HEK293T (cell line): ENCODE data around the gene XBP1.

ENCODE experiments used
- CTCF ChIA-PET: fragments of 350-600 bp; formaldehyde crosslinking; extraction: SDS; loops from one replicate; lab custom pipeline; 2021; ENCODE audit warnings: antibody characterized with exemption, inconsistent platforms; lab: Yijun Ruan, JAX
- POLR2A ChIA-PET: fragments of 350-600 bp; formaldehyde crosslinking; extraction: SDS; loops from one replicate; lab custom pipeline; 2020; ENCODE audit warnings: antibody characterized with exemption, inconsistent platforms; lab: Yijun Ruan, JAX
- DNase-seq: peaks from one replicate; pipeline ENCODE4 v3.0.0; 2012; ENCODE audit warnings: mixed read lengths; ENCODE audit errors: extremely low spot score
- ARNT ChIP-seq: fragments of 450-650 bp; IDR thresholded peaks from 2 replicates; pipeline ENCODE4 v1.6.1; 2017; ENCODE audit warnings: mild to moderate bottlenecking
- BHLHE40 ChIP-seq: fragments of 450-650 bp; IDR thresholded peaks from 2 replicates; pipeline ENCODE4 v1.6.1; 2016; ENCODE audit warnings: mild to moderate bottlenecking, moderate library complexity, borderline replicate concordance
- CTBP1 ChIP-seq: fragments of 450-650 bp; IDR thresholded peaks from 2 replicates; pipeline ENCODE4 v1.6.1; 2016; ENCODE audit warnings: borderline replicate concordance
- ELF4 ChIP-seq: fragments of 450-650 bp; IDR thresholded peaks from 2 replicates; pipeline ENCODE4 v1.6.1; 2017; ENCODE audit warnings: antibody characterized with exemption
- FOXA1 ChIP-seq: fragments of 450-650 bp; IDR thresholded peaks from 2 replicates; pipeline ENCODE4 v1.6.1; 2016; ENCODE audit warnings: mild to moderate bottlenecking
- FOXK2 ChIP-seq: fragments of 450-650 bp; IDR thresholded peaks from 2 replicates; pipeline ENCODE4 v1.6.1; 2016; ENCODE audit warnings: mild to moderate bottlenecking
- FOXM1 ChIP-seq: fragments of 450-650 bp; IDR thresholded peaks from 2 replicates; pipeline ENCODE4 v1.6.1; 2017; ENCODE audit warnings: mild to moderate bottlenecking, borderline replicate concordance
- HDGF ChIP-seq: fragments of 450-650 bp; IDR thresholded peaks from 2 replicates; pipeline ENCODE4 v1.6.1; 2017; ENCODE audit warnings: antibody characterized with exemption, borderline replicate concordance
- L3MBTL2 ChIP-seq: fragments of 450-650 bp; conservative IDR thresholded peaks from 2 replicates; pipeline ENCODE4 v1.6.1; 2016; ENCODE audit warnings: mild to moderate bottlenecking
- LEF1 ChIP-seq: fragments of 450-650 bp; IDR thresholded peaks from 2 replicates; pipeline ENCODE4 v1.6.1; 2017; ENCODE audit warnings: mild to moderate bottlenecking, borderline replicate concordance
- NFRKB ChIP-seq: fragments of 450-650 bp; IDR thresholded peaks from 2 replicates; pipeline ENCODE4 v1.6.1; 2016; ENCODE audit warnings: mild to moderate bottlenecking, moderate library complexity
- SP1 ChIP-seq: fragments of 450-650 bp; IDR thresholded peaks from 2 replicates; pipeline ENCODE4 v1.6.1; 2017
- SUZ12 ChIP-seq: fragments of 450-650 bp; IDR thresholded peaks from 2 replicates; pipeline ENCODE4 v1.6.1; 2016; ENCODE audit warnings: mild to moderate bottlenecking
- TARDBP ChIP-seq: fragments of 450-650 bp; IDR thresholded peaks from 2 replicates; pipeline ENCODE4 v1.6.1; 2016
- ZNF384 ChIP-seq: fragments of 450-650 bp; IDR thresholded peaks from 2 replicates; pipeline ENCODE4 v1.6.1; 2016
- TF ChIP-seq, protein P1 (sequence below): fragments of 450-650 bp; IDR thresholded peaks from 2 replicates; pipeline ENCODE4 v1.6.1; 2016

The XBP1 gene

DNA sequence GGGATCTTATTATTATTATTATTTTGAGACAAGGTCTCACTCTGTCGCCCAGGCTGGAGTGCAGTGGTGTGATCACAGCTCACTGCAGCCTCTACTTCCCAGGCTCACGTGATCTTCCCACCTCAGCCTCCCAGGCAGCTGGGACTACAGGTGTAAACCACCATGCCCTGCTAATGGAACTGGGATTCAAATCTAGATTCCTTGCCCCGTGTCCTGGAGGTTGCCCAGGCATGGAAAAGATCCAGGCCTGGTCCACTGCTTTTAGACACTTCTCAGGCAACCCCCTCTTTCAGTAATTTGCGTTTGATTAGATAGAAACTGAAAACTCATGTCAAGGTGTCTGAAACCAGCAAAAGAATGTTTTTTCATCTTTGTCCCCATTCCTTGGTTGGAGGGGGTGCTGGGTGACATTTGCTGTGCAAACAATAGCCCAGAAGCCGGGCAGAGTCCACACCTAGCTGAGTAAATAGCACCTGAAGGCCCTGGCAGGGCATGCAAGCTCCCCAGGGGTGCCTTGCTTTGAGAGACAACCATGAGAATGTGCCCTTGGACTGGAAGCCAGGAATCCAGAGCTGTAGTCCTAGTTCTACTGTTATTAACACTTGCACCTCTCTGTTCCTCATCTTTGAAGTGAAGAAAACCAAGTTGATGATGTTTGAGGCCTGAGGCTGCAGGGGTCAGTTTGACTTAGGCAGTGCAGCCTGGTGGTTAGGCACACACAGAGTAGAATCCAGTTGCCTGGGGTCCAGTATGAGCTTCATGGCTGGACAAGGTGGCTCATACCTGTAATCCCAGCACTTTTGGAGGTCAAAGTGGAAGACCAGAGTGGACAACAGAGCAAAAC is 19.1 kb upstream of the XBP1 start:
- ChIA-PET POLR2A (interaction anchor here (0.6 to 5.6 kb wide), 3 partner anchors 13 to 765 kb away, joined by 3 to 23 read pairs (median 3); partner anchors contain the start of gene XBP1), CTCF (interaction anchor here (0.6 to 0.9 kb wide), 2 partner anchors 9 to 74 kb away, joined by 3 to 7 read pairs; no protein-coding TSS in a partner anchor)

DNA sequence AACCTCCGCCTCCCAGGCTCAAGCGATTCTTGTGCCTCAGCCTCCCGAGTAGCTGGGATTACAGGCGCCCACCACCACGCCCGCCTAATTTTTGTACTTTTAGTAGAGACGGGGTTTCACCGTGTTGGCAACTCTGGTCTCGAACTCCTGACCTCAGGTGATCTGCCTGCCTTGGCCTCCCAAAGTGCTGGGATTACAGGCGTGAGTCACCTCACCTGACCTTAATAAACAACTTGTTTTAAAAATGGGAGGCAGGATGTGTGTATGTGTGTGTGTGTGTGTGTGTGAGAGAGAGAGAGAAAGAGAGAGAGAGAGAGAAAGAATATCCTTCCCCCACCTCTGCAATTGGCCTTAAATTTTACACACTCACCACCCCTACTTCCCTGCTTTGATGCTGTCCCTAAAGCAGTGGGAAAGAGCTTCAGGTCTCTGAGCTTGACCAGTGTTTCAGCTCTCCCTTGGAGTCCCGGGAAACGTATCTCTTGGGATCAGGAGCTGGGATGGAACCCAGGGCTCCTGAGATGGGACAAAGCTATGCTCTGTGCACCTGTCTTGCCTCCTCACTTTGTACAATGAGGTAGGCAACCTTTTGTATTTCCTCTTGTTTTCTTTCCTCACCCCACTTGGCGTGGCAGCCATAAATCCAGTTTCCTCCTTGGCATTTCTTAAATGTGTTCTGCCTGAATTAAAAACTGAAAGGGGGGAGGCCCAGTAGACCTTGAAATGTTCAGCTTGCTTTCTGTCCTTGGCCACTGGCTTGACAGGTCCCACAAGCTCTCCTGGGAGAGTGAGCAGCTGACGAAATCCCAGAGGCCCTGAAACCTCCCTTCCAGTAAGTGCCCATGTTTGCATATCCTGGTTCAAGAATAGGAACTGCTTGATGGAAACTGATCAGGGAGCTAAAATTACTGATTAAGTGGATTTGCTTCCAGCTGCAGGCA is 17.8 kb upstream of the XBP1 start:
- ChIA-PET POLR2A (interaction anchor here (1.2 to 5.6 kb wide), 2 partner anchors 11 to 18 kb away, joined by 3 to 23 read pairs; partner anchors contain the start of gene XBP1), CTCF (interaction anchor here (0.9 kb wide), 1 partner anchor 11 kb away, joined by 7 read pairs; no protein-coding TSS in a partner anchor)
- TF ChIP-seq SP1, result no peak
- TF ChIP-seq SUZ12, result no peak
- no peak for TF ChIP-seq L3MBTL2
- TF ChIP-seq, protein P1, sequence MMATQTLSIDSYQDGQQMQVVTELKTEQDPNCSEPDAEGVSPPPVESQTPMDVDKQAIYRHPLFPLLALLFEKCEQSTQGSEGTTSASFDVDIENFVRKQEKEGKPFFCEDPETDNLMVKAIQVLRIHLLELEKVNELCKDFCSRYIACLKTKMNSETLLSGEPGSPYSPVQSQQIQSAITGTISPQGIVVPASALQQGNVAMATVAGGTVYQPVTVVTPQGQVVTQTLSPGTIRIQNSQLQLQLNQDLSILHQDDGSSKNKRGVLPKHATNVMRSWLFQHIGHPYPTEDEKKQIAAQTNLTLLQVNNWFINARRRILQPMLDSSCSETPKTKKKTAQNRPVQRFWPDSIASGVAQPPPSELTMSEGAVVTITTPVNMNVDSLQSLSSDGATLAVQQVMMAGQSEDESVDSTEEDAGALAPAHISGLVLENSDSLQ, result no peak
- TF ChIP-seq FOXA1, result no peak
- no peak for TF ChIP-seq ZNF384
- TF ChIP-seq NFRKB, result no peak
- no peak for TF ChIP-seq CTBP1
- no peak for TF ChIP-seq HDGF
- no peak for TF ChIP-seq ELF4
- TF ChIP-seq BHLHE40, result no peak
- TF ChIP-seq LEF1, result no peak
- no peak for TF ChIP-seq TARDBP
- TF ChIP-seq FOXK2, result no peak
- no peak for TF ChIP-seq FOXM1
- DNase-seq, result no peak

More for the DNA sequence above, 19.1 kb upstream of the XBP1 start:
- no peak for DNase-seq
- TF ChIP-seq, protein P1, result no peak
- TF ChIP-seq LEF1 (no peak), NFRKB (no peak), SP1 (no peak), BHLHE40 (no peak), FOXA1 (no peak)

DNA sequence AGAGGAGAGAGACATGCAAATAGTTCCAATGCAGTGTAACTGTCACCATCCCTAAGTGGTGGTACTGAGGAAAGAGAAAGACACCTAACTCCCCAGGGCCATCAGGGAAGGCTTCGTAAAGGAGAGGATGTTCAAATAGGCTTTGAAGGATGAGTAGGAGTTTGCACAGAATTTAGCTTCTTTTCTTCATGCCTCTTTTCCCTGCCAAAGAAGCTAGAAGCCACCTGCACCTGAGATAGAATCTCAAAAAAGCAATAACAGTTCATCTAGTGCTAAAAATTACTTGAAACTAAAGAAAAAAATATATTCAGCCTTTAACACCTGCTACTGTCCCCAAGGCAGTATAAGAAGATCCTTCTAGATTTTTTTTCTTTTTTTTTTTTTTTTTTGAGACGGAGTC is 16.7 kb upstream of the XBP1 start:
- TF ChIP-seq SUZ12, result no peak
- TF ChIP-seq SP1, result no peak
- TF ChIP-seq HDGF, result no peak
- TF ChIP-seq, protein P1, result no peak
- TF ChIP-seq FOXM1, result no peak
- TF ChIP-seq ELF4, result no peak
- TF ChIP-seq NFRKB, result no peak
- TF ChIP-seq TARDBP, result no peak
- no peak for TF ChIP-seq ARNT
- TF ChIP-seq FOXK2, result no peak
- POLR2A ChIA-PET, result interaction anchor here (6.7 kb wide), 1 partner anchor 17 kb away, joined by 48 read pairs; the partner anchor contains the start of gene XBP1
- CTCF ChIA-PET, result no interaction called here
- no peak for DNase-seq

DNA sequence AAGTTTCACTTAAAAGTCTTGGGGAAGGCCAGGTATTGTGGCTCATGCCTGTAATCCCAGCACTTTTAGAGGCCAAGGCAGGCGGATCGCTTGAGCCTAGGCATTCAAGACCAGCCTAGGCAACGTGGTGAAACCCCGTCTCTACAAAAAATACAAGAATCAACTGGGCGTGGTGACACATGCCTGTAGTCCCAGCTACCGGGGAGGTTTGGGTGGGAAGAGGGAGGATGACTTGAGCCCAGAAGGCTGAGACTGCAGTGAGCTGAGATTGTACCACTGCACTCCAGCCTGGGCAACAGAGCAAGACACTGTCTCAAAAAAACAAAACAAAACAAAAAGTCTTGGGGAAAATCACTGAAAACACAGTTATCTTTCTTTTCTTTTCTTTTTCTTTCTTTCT is 15.4 kb upstream of the XBP1 start:
- CTCF ChIA-PET, result no interaction called here
- TF ChIP-seq LEF1, result no peak
- no peak for TF ChIP-seq ZNF384
- no peak for TF ChIP-seq FOXK2
- TF ChIP-seq SP1, result no peak
- TF ChIP-seq, protein P1, result no peak
- TF ChIP-seq ELF4, result no peak
- TF ChIP-seq FOXA1, result no peak
- TF ChIP-seq BHLHE40, result no peak
- POLR2A ChIA-PET, result interaction anchor here (6.7 kb wide), 1 partner anchor 15 kb away, joined by 48 read pairs; the partner anchor contains the start of gene XBP1
- DNase-seq, result no peak

DNA sequence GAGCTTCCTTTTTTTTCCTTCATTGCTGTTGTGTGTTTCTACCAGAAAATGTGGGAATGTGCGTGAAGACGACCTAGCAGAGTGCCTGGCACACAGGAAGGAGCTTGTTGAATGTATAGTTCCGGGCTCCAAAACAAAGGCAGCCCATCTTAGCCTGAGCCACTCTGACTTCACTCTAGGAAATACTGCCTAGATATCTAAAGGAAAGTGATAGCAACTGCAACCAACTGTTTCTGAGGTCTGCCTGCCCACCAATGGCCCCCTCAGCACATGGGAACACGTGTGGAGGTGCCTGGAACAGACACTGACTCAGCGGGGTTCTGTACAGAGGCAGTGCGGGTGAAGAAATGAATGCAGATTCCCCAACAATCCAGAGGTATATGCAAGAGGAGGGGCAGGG is 14.7 kb upstream of the XBP1 start:
- no peak for TF ChIP-seq HDGF
- no peak for TF ChIP-seq SUZ12
- no peak for TF ChIP-seq BHLHE40
- TF ChIP-seq NFRKB, result no peak
- no peak for TF ChIP-seq FOXA1
- TF ChIP-seq TARDBP, result no peak
- TF ChIP-seq LEF1, result no peak
- no peak for TF ChIP-seq ARNT
- no peak for TF ChIP-seq ZNF384
- DNase-seq, result no peak
- ChIA-PET POLR2A (interaction anchor here (6.7 kb wide), 1 partner anchor 15 kb away, joined by 48 read pairs; the partner anchor contains the start of gene XBP1), CTCF (no interaction called here)
